ENCODE results near the gene MR1.
A peak's percentile ranks its signal among the peaks of the same experiment; 100 is the strongest.

MR1 gene

GRCh38 chr1:181089676-181090544 is 56.1 kb downstream of the MR1 start:
- peak overlapping the region; percentile 73 for H3K4me3 ChIP-seq (ENCODE audit: low read depth, low read length)
- DNase-seq (ENCODE audit: low read depth): no peak
- TF ChIP-seq CTCF (IDR thresholded peaks at IDR 0.05; ENCODE audit: control insufficient read depth, extremely low read depth, insufficient read depth): no peak

GRCh38 chr1:181090641-181091126 is 56.9 kb downstream of the MR1 start:
- no peak for DNase-seq (ENCODE audit: low read depth)
- no peak overlapping the region; the same call in 1 of the 2 replicates for H3K4me3 ChIP-seq (ENCODE audit: low read depth, low read length)
- TF ChIP-seq CTCF (IDR thresholded peaks at IDR 0.05; ENCODE audit: control insufficient read depth, extremely low read depth, insufficient read depth): no peak

GRCh38 chr1:181091309-181092040 is 57.7 kb downstream of the MR1 start:
- no peak for DNase-seq (ENCODE audit: low read depth)
- no peak for TF ChIP-seq CTCF (IDR thresholded peaks at IDR 0.05; ENCODE audit: control insufficient read depth, extremely low read depth, insufficient read depth)
- no peak overlapping the region for H3K4me3 ChIP-seq (ENCODE audit: low read depth, low read length)

GRCh38 chr1:181092056-181092455 is 58.3 kb downstream of the MR1 start:
- TF ChIP-seq CTCF (IDR thresholded peaks at IDR 0.05; ENCODE audit: control insufficient read depth, extremely low read depth, insufficient read depth): no peak
- no peak overlapping the region for H3K4me3 ChIP-seq (ENCODE audit: low read depth, low read length)
- no peak for DNase-seq (ENCODE audit: low read depth)

GRCh38 chr1:181092883-181093458 is 59.2 kb downstream of the MR1 start:
- DNase-seq (ENCODE audit: low read depth): no peak
- TF ChIP-seq CTCF (IDR thresholded peaks at IDR 0.05; ENCODE audit: control insufficient read depth, extremely low read depth, insufficient read depth): no peak
- no peak overlapping the region for H3K4me3 ChIP-seq (ENCODE audit: low read depth, low read length)

GRCh38 chr1:181094416-181095212 is 60.8 kb downstream of the MR1 start:
- TF ChIP-seq CTCF (IDR thresholded peaks at IDR 0.05; ENCODE audit: control insufficient read depth, extremely low read depth, insufficient read depth): no peak
- DNase-seq (ENCODE audit: low read depth): no peak
- H3K4me3 ChIP-seq (ENCODE audit: low read depth, low read length): no peak overlapping the region

Measured in LNCaP clone FGC (cell line).